Measurements from ENCODE around the gene LAIR1. TPM values are rescaled to one million over a fixed set of nuclear protein-coding genes. Genes with fewer than 3 reads are reported as not detected.
A peak's percentile ranks its signal among the peaks of the same experiment; 100 is the strongest.

LAIR1 gene, protein sequence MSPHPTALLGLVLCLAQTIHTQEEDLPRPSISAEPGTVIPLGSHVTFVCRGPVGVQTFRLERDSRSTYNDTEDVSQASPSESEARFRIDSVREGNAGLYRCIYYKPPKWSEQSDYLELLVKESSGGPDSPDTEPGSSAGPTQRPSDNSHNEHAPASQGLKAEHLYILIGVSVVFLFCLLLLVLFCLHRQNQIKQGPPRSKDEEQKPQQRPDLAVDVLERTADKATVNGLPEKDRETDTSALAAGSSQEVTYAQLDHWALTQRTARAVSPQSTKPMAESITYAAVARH
- 30.5 and 31.0 TPM in 2 replicates for total RNA-seq

DNA sequence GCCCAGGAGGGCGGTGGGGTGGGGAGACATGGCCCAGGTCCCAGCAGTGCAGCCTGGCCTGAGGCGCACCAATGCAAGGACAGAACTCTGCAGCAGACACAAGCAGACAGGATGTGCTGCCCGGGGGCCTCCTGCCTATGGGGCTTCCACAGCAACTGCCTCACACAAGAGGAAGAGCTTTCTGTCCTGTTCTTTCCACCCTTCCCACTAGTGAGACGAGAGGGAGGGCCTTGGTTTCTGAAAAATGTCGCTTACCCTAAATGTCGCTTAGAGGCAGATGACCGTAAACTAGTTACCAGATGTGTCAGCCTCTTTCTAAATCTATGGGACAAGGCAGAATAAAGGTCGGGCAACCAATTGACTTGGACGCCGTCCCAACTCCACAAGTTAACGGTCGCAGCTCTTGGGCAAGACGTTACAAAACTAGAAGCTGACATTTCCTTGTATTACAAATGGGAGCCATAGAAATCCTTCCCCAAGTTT, at the start of gene LAIR1:
LAIR1 (minus strand) TSS at position 157 of the 483 bp plus-strand sequence; CDS start at position 30, 127 bp downstream.
- ChIA-PET CTCF (interaction anchor here (1.0 to 2.7 kb wide), 4 partner anchors 12 to 26 kb away, joined by 3 to 9 read pairs (median 6); no protein-coding TSS in a partner anchor), POLR2A (interaction anchor here (0.8 to 2.2 kb wide), 7 partner anchors 10 to 164 kb away, joined by 3 to 14 read pairs (median 5); partner anchors contain the start of gene RPS9)
- H3K27ac Mint-ChIP-seq: peak within 1 kb of the TSS; percentile 90
- H3K27me3 Mint-ChIP-seq: no peaks in the 10 kb centered on the region
- H3K9me3 Mint-ChIP-seq: peaks cover 2% of the 10 kb centered on the region
- TF ChIP-seq, protein P1, sequence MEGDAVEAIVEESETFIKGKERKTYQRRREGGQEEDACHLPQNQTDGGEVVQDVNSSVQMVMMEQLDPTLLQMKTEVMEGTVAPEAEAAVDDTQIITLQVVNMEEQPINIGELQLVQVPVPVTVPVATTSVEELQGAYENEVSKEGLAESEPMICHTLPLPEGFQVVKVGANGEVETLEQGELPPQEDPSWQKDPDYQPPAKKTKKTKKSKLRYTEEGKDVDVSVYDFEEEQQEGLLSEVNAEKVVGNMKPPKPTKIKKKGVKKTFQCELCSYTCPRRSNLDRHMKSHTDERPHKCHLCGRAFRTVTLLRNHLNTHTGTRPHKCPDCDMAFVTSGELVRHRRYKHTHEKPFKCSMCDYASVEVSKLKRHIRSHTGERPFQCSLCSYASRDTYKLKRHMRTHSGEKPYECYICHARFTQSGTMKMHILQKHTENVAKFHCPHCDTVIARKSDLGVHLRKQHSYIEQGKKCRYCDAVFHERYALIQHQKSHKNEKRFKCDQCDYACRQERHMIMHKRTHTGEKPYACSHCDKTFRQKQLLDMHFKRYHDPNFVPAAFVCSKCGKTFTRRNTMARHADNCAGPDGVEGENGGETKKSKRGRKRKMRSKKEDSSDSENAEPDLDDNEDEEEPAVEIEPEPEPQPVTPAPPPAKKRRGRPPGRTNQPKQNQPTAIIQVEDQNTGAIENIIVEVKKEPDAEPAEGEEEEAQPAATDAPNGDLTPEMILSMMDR (IDR thresholded peaks at IDR 0.05): no peak
- H3K4me3 Mint-ChIP-seq: peak within 1 kb of the TSS; percentile 88
- peaks cover 15% of the 10 kb centered on the region for H3K36me3 Mint-ChIP-seq (ENCODE audit: low read depth)
- DNase-seq: no peak
- H3K4me1 Mint-ChIP-seq: peaks cover 88% of the 10 kb centered on the region
- ATAC-seq (ENCODE audit: low read depth): peak; percentile 61
- intact Hi-C loops (cut with micrococcal nuclease): loop anchor here (2.0 kb wide), 2 partner anchors 14 to 24 kb away; no protein-coding TSS in a partner anchor

DNA sequence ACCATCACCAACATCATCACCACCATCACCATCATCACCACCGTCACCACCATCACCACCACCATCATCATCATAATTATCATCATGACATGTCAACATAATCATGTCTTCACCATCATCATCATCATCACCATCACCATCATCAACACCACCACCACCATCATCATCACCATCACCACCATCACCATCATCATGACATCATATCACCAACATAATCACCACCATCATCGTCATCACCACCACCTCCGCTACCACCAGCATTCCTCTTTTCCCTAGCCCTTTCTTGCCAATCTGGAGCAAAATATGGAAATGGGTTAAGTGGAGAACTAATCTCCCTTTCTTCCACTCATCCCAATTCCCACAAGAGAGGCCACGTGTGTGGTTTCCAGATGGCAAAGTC, 49.4 kb upstream of the LAIR1 start:
- ATAC-seq (ENCODE audit: low read depth) (no peak), DNase-seq (no peak)
- TF ChIP-seq, protein P1 (IDR thresholded peaks at IDR 0.05): no peak
- H3K9me3 Mint-ChIP-seq: peaks cover 2% of the 10 kb centered on the region
- peaks cover 46% of the 10 kb centered on the region for H3K27me3 Mint-ChIP-seq
- ChIA-PET POLR2A (no interaction called here), CTCF (no interaction called here)
- no peak overlapping the region for H3K27ac Mint-ChIP-seq
- H3K36me3 Mint-ChIP-seq (ENCODE audit: low read depth): no peaks in the 10 kb centered on the region
- intact Hi-C loops (cut with micrococcal nuclease): no loop called here
- peaks cover 11% of the 10 kb centered on the region for H3K4me1 Mint-ChIP-seq
- H3K4me3 Mint-ChIP-seq: no peak overlapping the region

DNA sequence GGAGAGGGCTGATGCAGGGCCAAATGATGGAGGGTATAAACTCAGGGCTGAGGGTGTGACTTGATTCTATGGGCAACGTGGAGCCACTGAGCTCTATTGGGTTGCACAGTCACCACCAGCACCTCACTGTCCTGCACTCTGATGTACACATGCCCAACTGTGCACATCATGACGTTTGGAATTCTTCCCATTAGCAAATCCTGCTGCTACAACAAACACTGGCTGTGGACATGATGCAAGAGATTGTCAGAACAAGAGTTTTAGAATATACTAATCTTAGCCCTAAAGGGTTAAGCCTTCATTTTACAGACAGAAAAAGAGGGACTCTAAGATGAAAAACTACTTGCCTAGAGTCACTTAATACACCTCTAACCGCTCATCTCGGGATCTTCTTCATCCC, 48.1 kb upstream of the LAIR1 start:
- Mint-ChIP-seq H3K36me3 (ENCODE audit: low read depth) (no peaks in the 10 kb centered on the region), H3K9me3 (peaks cover 2% of the 10 kb centered on the region), H3K4me1 (peaks cover 7% of the 10 kb centered on the region), H3K27me3 (peaks cover 41% of the 10 kb centered on the region), H3K27ac (no peak overlapping the region), H3K4me3 (no peak overlapping the region)
- ATAC-seq (ENCODE audit: low read depth) (no peak), DNase-seq (no peak)
- intact Hi-C loops (cut with micrococcal nuclease): no loop called here
- TF ChIP-seq, protein P1 (IDR thresholded peaks at IDR 0.05): no peak
- ChIA-PET POLR2A (no interaction called here), CTCF (no interaction called here)

DNA sequence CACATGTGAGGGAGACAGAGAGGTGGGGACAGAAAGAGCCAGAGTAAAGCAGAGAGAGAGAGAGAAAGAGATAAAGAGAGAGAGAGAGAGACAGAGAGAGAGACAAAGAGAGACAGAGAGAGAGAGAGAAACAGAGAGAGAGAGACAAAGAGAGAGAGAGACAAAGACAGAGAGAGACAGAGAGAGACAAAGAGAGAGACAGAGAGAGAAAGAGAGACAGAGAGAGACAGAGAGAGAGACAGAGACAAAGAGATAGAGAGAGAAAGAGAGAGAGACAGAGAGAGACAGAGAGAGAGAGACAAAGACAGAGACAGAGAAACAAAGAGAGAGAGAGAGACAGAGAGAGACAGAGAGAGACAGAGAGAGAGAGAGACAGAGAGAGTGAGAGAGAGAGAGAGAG, 46.3 kb upstream of the LAIR1 start:
- Mint-ChIP-seq H3K4me1 (peaks cover 2% of the 10 kb centered on the region), H3K27ac (no peak overlapping the region), H3K36me3 (ENCODE audit: low read depth) (no peaks in the 10 kb centered on the region), H3K4me3 (no peak overlapping the region), H3K9me3 (peaks cover 2% of the 10 kb centered on the region), H3K27me3 (peaks cover 32% of the 10 kb centered on the region)
- DNase-seq (no peak), ATAC-seq (ENCODE audit: low read depth) (no peak)
- intact Hi-C loops (cut with micrococcal nuclease): no loop called here
- ChIA-PET POLR2A (interaction anchor here (0.9 kb wide), 1 partner anchor 51 kb away, joined by 3 read pairs; no protein-coding TSS in a partner anchor), CTCF (no interaction called here)
- TF ChIP-seq, protein P1 (IDR thresholded peaks at IDR 0.05): no peak

DNA sequence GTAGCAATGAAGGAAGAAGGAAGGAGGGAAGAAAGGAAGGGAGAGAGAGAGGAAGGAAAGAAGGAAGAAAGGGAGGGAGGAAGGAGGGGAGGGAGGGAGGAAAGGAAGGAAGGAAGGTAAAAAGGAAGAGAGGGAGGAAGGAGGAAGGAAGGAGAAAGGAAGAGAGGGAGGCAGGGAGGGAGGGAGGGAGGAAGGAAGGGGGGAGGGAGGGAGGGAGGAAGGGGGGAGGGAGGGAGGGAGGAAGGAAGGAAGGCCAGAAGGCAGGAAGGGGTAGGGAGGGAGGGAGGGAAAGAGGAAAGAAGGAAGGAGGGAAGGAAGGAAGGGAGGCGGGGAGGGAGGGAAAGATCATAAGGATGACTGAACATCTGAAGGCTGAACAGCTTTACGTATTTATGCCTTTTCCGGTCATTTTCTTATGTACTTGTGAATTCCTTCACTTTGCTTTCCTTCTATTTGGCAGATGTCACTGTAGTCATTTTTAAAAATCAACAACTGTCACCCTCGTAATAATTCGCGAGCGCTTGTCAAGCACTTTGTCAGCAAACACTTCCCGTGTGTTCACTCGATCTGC, 43.8 kb upstream of the LAIR1 start:
- ChIA-PET CTCF (interaction anchor here (1.1 kb wide), 1 partner anchor 17 kb away, joined by 3 read pairs; no protein-coding TSS in a partner anchor), POLR2A (no interaction called here)
- no peaks in the 10 kb centered on the region for H3K4me1 Mint-ChIP-seq
- no peaks in the 10 kb centered on the region for H3K9me3 Mint-ChIP-seq
- H3K27me3 Mint-ChIP-seq: peaks cover 15% of the 10 kb centered on the region
- H3K27ac Mint-ChIP-seq: no peak overlapping the region
- H3K4me3 Mint-ChIP-seq: no peak overlapping the region
- H3K36me3 Mint-ChIP-seq (ENCODE audit: low read depth): no peaks in the 10 kb centered on the region
- ATAC-seq (ENCODE audit: low read depth) (no peak), DNase-seq (no peak)
- TF ChIP-seq, protein P1 (IDR thresholded peaks at IDR 0.05): no peak
- intact Hi-C loops (cut with micrococcal nuclease): no loop called here
